K562 (cell line): Measurements from ENCODE around the gene TANGO6.

Experiments used
- KAT8 ChIP-seq: fragments of 450-650 bp; IDR thresholded peaks from 2 replicates; pipeline ENCODE4 v1.6.1; 2016; ENCODE audit warnings: low read depth, mild to moderate bottlenecking
- MCM2 ChIP-seq: fragments of 450-650 bp; IDR thresholded peaks from 2 replicates; pipeline ENCODE4 v1.6.1; 2017; ENCODE audit warnings: low read depth, mild to moderate bottlenecking
- PPARD ChIP-seq: fragments of 250-450 bp; sonication (Bioruptor Pico); IDR thresholded peaks from 2 replicates; pipeline ENCODE4 v1.8.0; 2022; ENCODE audit warnings: inconsistent platforms, mild to moderate bottlenecking, moderate library complexity
- ZNF174 ChIP-seq: fragments of 250-450 bp; sonication (Bioruptor Pico); IDR thresholded peaks from 2 replicates; pipeline ENCODE4 v1.4.0; 2020; ENCODE audit warnings: mild to moderate bottlenecking
- ZNF696 ChIP-seq: fragments of 250-450 bp; sonication (Bioruptor Pico); conservative IDR thresholded peaks from 2 replicates; pipeline ENCODE4 v1.4.0; 2020; ENCODE audit warnings: mild to moderate bottlenecking, moderate library complexity
- TF ChIP-seq, protein P1 (sequence below), 3 experiments: IDR thresholded peaks in 2 of 3; conservative IDR thresholded peaks in 1 of 3; 2 replicates each; pipeline ENCODE4 v1.5.1; 2011 to 2012; ENCODE audit warnings: low read length in 3 of 3, mild to moderate bottlenecking in 3 of 3, control low read depth in 2 of 3, improper control_type of control experiment in 1 of 3, inconsistent platforms in 1 of 3, low read depth in 1 of 3, mixed read lengths in 1 of 3, moderate library complexity in 1 of 3; ENCODE audit not compliant: insufficient read depth in 2 of 3
- TF ChIP-seq, protein P2 (sequence below): fragments of 450-650 bp; IDR thresholded peaks from 2 replicates; pipeline ENCODE4 v1.6.1; 2016

DNA sequence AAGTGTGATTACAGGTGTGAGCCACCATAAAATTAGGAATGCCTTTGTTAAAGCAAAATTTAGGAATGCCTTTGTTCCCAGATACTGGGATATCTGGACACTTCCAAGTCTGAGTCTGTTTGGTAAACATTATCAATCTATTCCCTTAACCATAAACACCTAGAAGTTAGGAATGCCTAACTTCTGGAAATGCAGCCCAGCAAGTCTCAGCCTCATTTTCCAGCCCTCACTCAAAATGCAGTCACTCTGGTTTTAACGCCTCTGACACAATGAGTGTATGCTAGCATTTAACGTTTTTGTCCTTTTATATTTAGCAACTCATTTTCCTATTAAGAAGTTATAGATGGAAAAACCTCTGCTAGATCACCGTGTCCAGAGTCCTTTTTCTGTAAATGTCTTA, 227.7 kb downstream of the TANGO6 start:
- TF ChIP-seq, protein P1, sequence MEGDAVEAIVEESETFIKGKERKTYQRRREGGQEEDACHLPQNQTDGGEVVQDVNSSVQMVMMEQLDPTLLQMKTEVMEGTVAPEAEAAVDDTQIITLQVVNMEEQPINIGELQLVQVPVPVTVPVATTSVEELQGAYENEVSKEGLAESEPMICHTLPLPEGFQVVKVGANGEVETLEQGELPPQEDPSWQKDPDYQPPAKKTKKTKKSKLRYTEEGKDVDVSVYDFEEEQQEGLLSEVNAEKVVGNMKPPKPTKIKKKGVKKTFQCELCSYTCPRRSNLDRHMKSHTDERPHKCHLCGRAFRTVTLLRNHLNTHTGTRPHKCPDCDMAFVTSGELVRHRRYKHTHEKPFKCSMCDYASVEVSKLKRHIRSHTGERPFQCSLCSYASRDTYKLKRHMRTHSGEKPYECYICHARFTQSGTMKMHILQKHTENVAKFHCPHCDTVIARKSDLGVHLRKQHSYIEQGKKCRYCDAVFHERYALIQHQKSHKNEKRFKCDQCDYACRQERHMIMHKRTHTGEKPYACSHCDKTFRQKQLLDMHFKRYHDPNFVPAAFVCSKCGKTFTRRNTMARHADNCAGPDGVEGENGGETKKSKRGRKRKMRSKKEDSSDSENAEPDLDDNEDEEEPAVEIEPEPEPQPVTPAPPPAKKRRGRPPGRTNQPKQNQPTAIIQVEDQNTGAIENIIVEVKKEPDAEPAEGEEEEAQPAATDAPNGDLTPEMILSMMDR (IDR thresholded peaks at IDR 0.05 in 2 of 3, conservative IDR thresholded peaks at IDR 0.05 in 1 of 3; ENCODE audit: insufficient read depth in 2 of 3, low read depth in 1 of 3, low read length in 3 of 3), result no peak
- TF ChIP-seq ZNF696 (no peak), MCM2 (no peak), PPARD (CRISPR knock-in tag) (no peak), ZNF174 (CRISPR knock-in tag) (no peak), KAT8 (no peak)
- TF ChIP-seq, protein P2, sequence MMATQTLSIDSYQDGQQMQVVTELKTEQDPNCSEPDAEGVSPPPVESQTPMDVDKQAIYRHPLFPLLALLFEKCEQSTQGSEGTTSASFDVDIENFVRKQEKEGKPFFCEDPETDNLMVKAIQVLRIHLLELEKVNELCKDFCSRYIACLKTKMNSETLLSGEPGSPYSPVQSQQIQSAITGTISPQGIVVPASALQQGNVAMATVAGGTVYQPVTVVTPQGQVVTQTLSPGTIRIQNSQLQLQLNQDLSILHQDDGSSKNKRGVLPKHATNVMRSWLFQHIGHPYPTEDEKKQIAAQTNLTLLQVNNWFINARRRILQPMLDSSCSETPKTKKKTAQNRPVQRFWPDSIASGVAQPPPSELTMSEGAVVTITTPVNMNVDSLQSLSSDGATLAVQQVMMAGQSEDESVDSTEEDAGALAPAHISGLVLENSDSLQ, result no peak
